Cerebellar cortex (tissue), 1 donor: Measurements from ENCODE around the gene GABRA1.
A peak's percentile ranks its signal among the peaks of the same experiment; 100 is the strongest.

Experiments
- DNase-seq: peaks from one replicate; pipeline ENCODE4 v3.0.0-alpha.2; 2015; ENCODE audit warnings: low spot score

Gene GABRA1

GRCh38 chr5:161847941-161848391 lies at the start of gene GABRA1:
TSS of gene GABRA1 (plus strand) at chr5:161848120. CDS start at chr5:161850811, 2,691 bp downstream.
- peak; percentile 76 for DNase-seq

GRCh38 chr5:161799316-161799715 lies 48.6 kb upstream of the GABRA1 start:
- DNase-seq: no peak

GRCh38 chr5:161804263-161804662 lies 43.7 kb upstream of the GABRA1 start:
- no peak for DNase-seq

GRCh38 chr5:161846746-161847145 lies 1.2 kb upstream of the GABRA1 start:
- peak; percentile 79 for DNase-seq

GRCh38 chr5:161847447-161847846 lies 473 bp upstream of the GABRA1 start:
- peak; percentile 79 for DNase-seq

- peak; percentile 83 for DNase-seq
Observed at GRCh38 chr5:161850491-161850890, 2.6 kb downstream of the GABRA1 start.

GRCh38 chr5:161851691-161852299 lies 3.9 kb downstream of the GABRA1 start:
- DNase-seq: peak; percentile 78

GRCh38 chr5:161857358-161857757 lies 9.4 kb downstream of the GABRA1 start:
- DNase-seq: no peak

GRCh38 chr5:161863259-161863658 lies 15.3 kb downstream of the GABRA1 start:
- no peak for DNase-seq

- DNase-seq: no peak
Observed at GRCh38 chr5:161863811-161864210, 15.9 kb downstream of the GABRA1 start.

- DNase-seq: no peak
Observed at GRCh38 chr5:161865510-161865909, 17.6 kb downstream of the GABRA1 start.

- no peak for DNase-seq
Observed at GRCh38 chr5:161889971-161890370, 42.1 kb downstream of the GABRA1 start.

GRCh38 chr5:161895514-161895913 lies 47.6 kb downstream of the GABRA1 start:
- DNase-seq: peak; percentile 70

- no peak for DNase-seq
Observed at GRCh38 chr5:161897033-161897432, 49.1 kb downstream of the GABRA1 start.

- DNase-seq: no peak
Observed at GRCh38 chr5:161899590-161899989, 51.7 kb downstream of the GABRA1 start.

GRCh38 chr5:161900981-161901380 lies 53.1 kb downstream of the GABRA1 start:
- DNase-seq: peak; percentile 92

GRCh38 chr5:161921781-161922180 lies 73.9 kb downstream of the GABRA1 start:
- DNase-seq: peak; percentile 98

GRCh38 chr5:161924270-161924669 lies 76.3 kb downstream of the GABRA1 start:
- no peak for DNase-seq

- DNase-seq: no peak
Observed at GRCh38 chr5:161925960-161926359, 78.0 kb downstream of the GABRA1 start.

GRCh38 chr5:161934486-161934885 lies 86.6 kb downstream of the GABRA1 start:
- no peak for DNase-seq

GRCh38 chr5:161944974-161945373 lies 97.1 kb downstream of the GABRA1 start:
- DNase-seq: no peak

- DNase-seq: peak; percentile 72
Observed at GRCh38 chr5:161946911-161947310, 99.0 kb downstream of the GABRA1 start.
